HepG2 (cell line): ENCODE results near the gene PARN. TPM values are rescaled to one million over a fixed set of nuclear protein-coding genes. Genes with fewer than 3 reads are reported as not detected.

Experiments
- BCL6 ChIP-seq: IDR thresholded peaks from 2 replicates; pipeline ENCODE4 v1.6.1; 2016; ENCODE audit warnings: missing genetic modification reagents, missing compliant biosample characterization
- ESRRA ChIP-seq: sonication (generic); formaldehyde crosslinking; IDR thresholded peaks from 2 replicates; pipeline ENCODE4 v1.5.1; 2020; ENCODE audit warnings: mild to moderate bottlenecking, low read depth, missing genetic modification reagents
- ETV5 ChIP-seq: IDR thresholded peaks from 2 replicates; pipeline ENCODE4 v1.6.1; 2018; ENCODE audit warnings: missing biosample characterization, missing genetic modification reagents, inconsistent platforms, borderline replicate concordance
- FOXK1 ChIP-seq: sonication (generic); formaldehyde crosslinking; IDR thresholded peaks from 2 replicates; pipeline ENCODE4 v1.4.0; 2020; ENCODE audit warnings: low read depth, missing genetic modification reagents, borderline replicate concordance
- FOXK2 ChIP-seq: fragments of 450-650 bp; IDR thresholded peaks from 2 replicates; pipeline ENCODE4 v1.6.1; 2016
- GABPA ChIP-seq, 2 experiments: IDR thresholded peaks; 2 replicates each; pipeline ENCODE4 v1.6.1; 2011 to 2016; ENCODE audit warnings: low read depth in 2 of 2, low read length in 1 of 2, missing biosample characterization in 1 of 2, missing genetic modification characterization in 1 of 2
- GZF1 ChIP-seq: sonication (generic); formaldehyde crosslinking; IDR thresholded peaks from 2 replicates; pipeline ENCODE4 v1.5.1; 2020; ENCODE audit warnings: mild to moderate bottlenecking, missing genetic modification reagents
- HNRNPH1 ChIP-seq: fragments of 200-400 bp; formaldehyde crosslinking; optimal IDR thresholded peaks from 2 replicates; pipeline ENCODE3; 2017; ENCODE audit warnings: mild to moderate bottlenecking, low read depth, low read length
- HNRNPLL ChIP-seq: fragments of 200-400 bp; formaldehyde crosslinking; IDR thresholded peaks from 2 replicates; pipeline ENCODE4 v1.6.1; 2017; ENCODE audit warnings: mild to moderate bottlenecking, low read depth, low read length; ENCODE audit not compliant: poor library complexity, severe bottlenecking
- HOXA9 ChIP-seq: sonication (generic); formaldehyde crosslinking; IDR thresholded peaks from 2 replicates; pipeline ENCODE4 v1.8.1; 2022; ENCODE audit warnings: missing genetic modification reagents, mild to moderate bottlenecking, moderate library complexity, borderline replicate concordance
- KDM3A ChIP-seq: IDR thresholded peaks from 2 replicates; pipeline ENCODE4 v1.6.1; 2018; ENCODE audit warnings: low read depth, missing compliant biosample characterization
- KDM5B ChIP-seq: sonication (generic); formaldehyde crosslinking; IDR thresholded peaks from 2 replicates; pipeline ENCODE4 v1.4.0; 2020; ENCODE audit warnings: missing genetic modification reagents, mild to moderate bottlenecking, borderline replicate concordance
- MAFG ChIP-seq: sonication (generic); formaldehyde crosslinking; IDR thresholded peaks from 2 replicates; pipeline ENCODE4 v1.5.1; 2020; ENCODE audit warnings: mild to moderate bottlenecking, missing genetic modification reagents
- NFYB ChIP-seq: sonication (generic); formaldehyde crosslinking; IDR thresholded peaks from 2 replicates; pipeline ENCODE4 v1.4.0; 2020; ENCODE audit warnings: missing genetic modification reagents
- NR2F2 ChIP-seq: IDR thresholded peaks from 2 replicates; pipeline ENCODE4 v1.6.1; 2012; ENCODE audit warnings: low read depth, inconsistent platforms, borderline replicate concordance
- POLR2AphosphoS2 ChIP-seq: IDR thresholded peaks from 2 replicates; pipeline ENCODE4 v1.6.1; 2011; ENCODE audit warnings: low read depth, low read length, improper control_type of control experiment
- RAD21 ChIP-seq: fragments of 450-650 bp; formaldehyde crosslinking; IDR thresholded peaks from 2 replicates; pipeline ENCODE4 v1.5.0; 2020; ENCODE audit warnings: mild to moderate bottlenecking
- RXRB ChIP-seq: IDR thresholded peaks from 2 replicates; pipeline ENCODE4 v1.6.1; 2016; ENCODE audit warnings: borderline replicate concordance, missing genetic modification reagents, missing compliant biosample characterization
- TARDBP ChIP-seq: sonication (generic); formaldehyde crosslinking; IDR thresholded peaks from 2 replicates; pipeline ENCODE4 v1.8.0; 2022; ENCODE audit warnings: mild to moderate bottlenecking, missing genetic modification reagents
- XRCC5 ChIP-seq: fragments of 200-400 bp; formaldehyde crosslinking; optimal IDR thresholded peaks from 2 replicates; pipeline ENCODE3; 2017; ENCODE audit warnings: mild to moderate bottlenecking, low read length
- ZBTB1 ChIP-seq: sonication (generic); formaldehyde crosslinking; IDR thresholded peaks from 2 replicates; pipeline ENCODE4 v1.4.0; 2020; ENCODE audit warnings: missing genetic modification reagents, borderline replicate concordance
- ZBTB3 ChIP-seq: sonication (generic); formaldehyde crosslinking; IDR thresholded peaks from 2 replicates; pipeline ENCODE4 v1.4.0; 2020; ENCODE audit warnings: low read depth, mild to moderate bottlenecking, moderate library complexity, missing genetic modification reagents, borderline replicate concordance
- ZEB1 ChIP-seq: IDR thresholded peaks from 2 replicates; pipeline ENCODE4 v1.6.1; 2012; ENCODE audit warnings: mild to moderate bottlenecking, low read depth, inconsistent platforms; ENCODE audit not compliant: insufficient replicate concordance
- ZNF260 ChIP-seq: sonication (generic); formaldehyde crosslinking; IDR thresholded peaks from 2 replicates; pipeline ENCODE4 v1.4.0; 2020; ENCODE audit warnings: missing genetic modification reagents, low read depth, mild to moderate bottlenecking, borderline replicate concordance
- ZNF713 ChIP-seq: sonication (generic); formaldehyde crosslinking; IDR thresholded peaks from 2 replicates; pipeline ENCODE4 v1.4.0; 2020; ENCODE audit warnings: mild to moderate bottlenecking, missing genetic modification reagents
- ZNF766 ChIP-seq: sonication (generic); formaldehyde crosslinking; IDR thresholded peaks from 2 replicates; pipeline ENCODE4 v1.5.0; 2020; ENCODE audit warnings: missing genetic modification reagents, borderline replicate concordance
- ZSCAN29 ChIP-seq: sonication (generic); formaldehyde crosslinking; conservative IDR thresholded peaks from 2 replicates; pipeline ENCODE4 v1.4.0; 2020; ENCODE audit warnings: mild to moderate bottlenecking, missing genetic modification reagents
- ZSCAN9 ChIP-seq: IDR thresholded peaks from 2 replicates; pipeline ENCODE4 v1.6.1; 2016; ENCODE audit warnings: borderline replicate concordance
- polyA plus RNA-seq, 8 experiments: library from polyadenylated mRNA; depleted of rRNA in 3 of 8; stranded (reverse) in 7 of 8; unstranded in 1 of 8; fragments of >200 nt; fragmentation: Illumina TruSeq in 4 of 8; extraction: Trizol in 4 of 8; gene quantifications; 2 replicates each; pipeline versions ENCODE4 v1.2.1 to v1.2.3, GENCODE V29; 2011 to 2016; ENCODE audit warnings: low read depth in 4 of 8, missing spikeins in 1 of 8, mixed read lengths in 1 of 8; ENCODE audit not compliant: insufficient read depth in 1 of 8
- total RNA-seq, 5 experiments: library from RNA; depleted of rRNA; stranded (reverse); fragments of >200 nt; fragmentation: Illumina TruSeq; extraction: Trizol; gene quantifications; 2 replicates each; pipeline ENCODE4 v1.2.3, GENCODE V29; 2016; ENCODE audit warnings: low read depth in 1 of 5
- TF ChIP-seq, protein P1 (sequence below): sonication (generic); formaldehyde crosslinking; IDR thresholded peaks from 2 replicates; pipeline ENCODE4 v1.4.0; 2020; ENCODE audit warnings: mild to moderate bottlenecking, missing genetic modification reagents
- TF ChIP-seq, protein P2 (sequence below): sonication (generic); formaldehyde crosslinking; IDR thresholded peaks from 2 replicates; pipeline ENCODE4 v1.8.1; 2023; ENCODE audit warnings: mild to moderate bottlenecking, missing genetic modification reagents, borderline replicate concordance

The PARN gene
- total and polyA plus RNA-seq, 2 of the 13 experiments (the other 11 are each of a cell fraction or from before 2014, with no cell fraction given): 13.3 to 47.6 TPM

DNA sequence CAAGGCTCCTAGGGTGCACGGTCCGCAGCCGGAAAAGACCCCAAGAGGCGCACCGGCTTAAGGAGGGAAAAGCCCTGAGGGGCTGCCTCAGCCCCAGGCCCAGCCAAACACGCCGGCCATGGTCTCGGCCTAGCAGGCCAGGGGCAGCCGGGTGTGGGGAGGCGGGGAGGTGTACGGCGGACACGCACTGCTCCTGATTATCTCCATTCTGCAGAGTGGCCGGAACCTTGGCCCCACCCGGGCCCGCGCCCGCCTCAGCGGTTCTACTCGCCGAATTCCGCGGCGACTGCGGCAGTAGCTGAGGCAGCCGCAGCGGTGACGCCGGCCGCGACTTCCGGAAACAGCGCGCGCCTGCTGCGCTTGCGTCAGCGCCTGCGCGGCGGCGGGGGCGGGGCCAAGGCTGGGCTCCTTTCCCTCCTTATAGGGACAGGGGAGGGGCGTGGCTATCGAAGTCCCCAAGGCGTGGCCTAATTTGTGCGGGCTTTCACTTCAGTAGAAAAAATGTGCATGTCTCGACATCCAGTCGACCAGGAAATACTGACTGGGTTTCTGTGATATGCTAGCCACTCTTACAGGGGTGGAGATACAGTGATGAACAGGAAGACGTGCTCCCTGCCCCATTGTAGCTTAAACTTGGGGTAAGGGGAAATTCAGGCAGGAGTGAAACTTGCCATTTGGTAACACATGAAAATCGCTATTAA, at the start of gene PARN (continued):
- TF ChIP-seq FOXK1 (peak; percentile 99), GZF1 (CRISPR knock-in tag) (peak; percentile 50; the same call in 1 of the 2 replicates), TARDBP (CRISPR knock-in tag) (peak; percentile 84), ETV5 (CRISPR knock-in tag) (peak; percentile 91), ZBTB3 (peak; percentile 86), XRCC5 (peak; percentile 86), HNRNPH1 (no peak), POLR2AphosphoS2 (no peak), FOXK2 (peak; percentile 93), ESRRA (CRISPR knock-in tag) (0 out of 2 replicates have a peak, but pooled peaks have one; percentile 65), RXRB (CRISPR knock-in tag) (peak; percentile 29; the same call in 1 of the 2 replicates), RAD21 (peak; percentile 81), MAFG (CRISPR knock-in tag) (no peak), ZBTB1 (CRISPR knock-in tag) (no peak), ZNF766 (CRISPR knock-in tag) (peak; percentile 86; the same call in 1 of the 2 replicates), ZNF713 (CRISPR knock-in tag) (peak; percentile 85; the same call in 1 of the 2 replicates), BCL6 (CRISPR knock-in tag) (peak; percentile 66), GABPA (IDR thresholded peaks at IDR 0.05; ENCODE audit: low read depth, low read length) (peak; percentile 69), GABPA (CRISPR knock-in tag; IDR thresholded peaks at IDR 0.05; ENCODE audit: low read depth) (peak; percentile 78), HOXA9 (CRISPR knock-in tag) (no peak), ZSCAN9 (peak; percentile 61), NFYB (CRISPR knock-in tag) (peak; percentile 51), HNRNPLL (peak; percentile 100), KDM3A (peak; percentile 83; the same call in 1 of the 2 replicates), ZEB1 (peak; percentile 27), KDM5B (CRISPR knock-in tag) (peak; percentile 98), NR2F2 (no peak), ZSCAN29 (CRISPR knock-in tag) (peak; percentile 96), ZNF260 (CRISPR knock-in tag) (peak; percentile 38; the same call in 1 of the 2 replicates)
- TF ChIP-seq, protein P1, sequence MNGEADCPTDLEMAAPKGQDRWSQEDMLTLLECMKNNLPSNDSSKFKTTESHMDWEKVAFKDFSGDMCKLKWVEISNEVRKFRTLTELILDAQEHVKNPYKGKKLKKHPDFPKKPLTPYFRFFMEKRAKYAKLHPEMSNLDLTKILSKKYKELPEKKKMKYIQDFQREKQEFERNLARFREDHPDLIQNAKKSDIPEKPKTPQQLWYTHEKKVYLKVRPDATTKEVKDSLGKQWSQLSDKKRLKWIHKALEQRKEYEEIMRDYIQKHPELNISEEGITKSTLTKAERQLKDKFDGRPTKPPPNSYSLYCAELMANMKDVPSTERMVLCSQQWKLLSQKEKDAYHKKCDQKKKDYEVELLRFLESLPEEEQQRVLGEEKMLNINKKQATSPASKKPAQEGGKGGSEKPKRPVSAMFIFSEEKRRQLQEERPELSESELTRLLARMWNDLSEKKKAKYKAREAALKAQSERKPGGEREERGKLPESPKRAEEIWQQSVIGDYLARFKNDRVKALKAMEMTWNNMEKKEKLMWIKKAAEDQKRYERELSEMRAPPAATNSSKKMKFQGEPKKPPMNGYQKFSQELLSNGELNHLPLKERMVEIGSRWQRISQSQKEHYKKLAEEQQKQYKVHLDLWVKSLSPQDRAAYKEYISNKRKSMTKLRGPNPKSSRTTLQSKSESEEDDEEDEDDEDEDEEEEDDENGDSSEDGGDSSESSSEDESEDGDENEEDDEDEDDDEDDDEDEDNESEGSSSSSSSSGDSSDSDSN: peak; percentile 94
- TF ChIP-seq, protein P2, sequence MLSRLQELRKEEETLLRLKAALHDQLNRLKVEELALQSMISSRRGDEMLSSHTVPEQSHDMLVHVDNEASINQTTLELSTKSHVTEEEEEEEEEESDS (CRISPR knock-in tag): peak; percentile 93; the same call in 1 of the 2 replicates
